ENCODE measurements around the gene MBP. TPM values are rescaled to one million over a fixed set of nuclear protein-coding genes. Genes with fewer than 3 reads are reported as not detected.
A peak's percentile ranks its signal among the peaks of the same experiment; 100 is the strongest.

The MBP gene
- total RNA-seq, 2 experiments from 2014 or later, result 47.0 to 65.7 TPM

DNA sequence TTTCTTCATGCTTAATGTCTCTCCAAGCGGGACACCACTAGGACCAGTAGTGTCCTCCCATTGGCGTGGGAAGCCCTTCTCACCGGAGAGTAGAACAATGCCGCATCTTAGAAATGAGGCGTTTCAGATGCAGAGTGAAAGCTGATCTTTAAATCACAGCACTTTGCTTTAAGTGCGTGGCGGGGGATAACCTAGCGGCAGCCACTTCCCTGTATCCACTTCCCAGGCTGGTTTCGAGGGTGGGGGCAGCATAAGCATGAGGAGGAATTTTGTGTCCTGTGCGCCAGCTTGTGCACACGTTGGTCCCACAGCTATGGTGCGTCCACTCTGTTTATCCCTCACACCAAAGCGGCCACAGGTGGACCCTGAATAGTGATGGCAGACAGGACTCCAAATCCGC, 63.1 kb downstream of the MBP start:
- H3K9me3 Mint-ChIP-seq (ENCODE audit: low read depth), result no peaks in the 10 kb centered on the region
- peaks cover 47% of the 10 kb centered on the region for H3K36me3 Mint-ChIP-seq (ENCODE audit: low read depth)
- DNase-seq, result no peak
- H3K4me3 Mint-ChIP-seq, result peak overlapping the region; percentile 18
- peaks cover 99% of the 10 kb centered on the region for H3K4me1 Mint-ChIP-seq
- ATAC-seq, result no peak
- intact Hi-C loops (cut with DNase I, micrococcal nuclease), result loop anchor here (2.0 to 10.0 kb wide), 4 partner anchors 15 to 695 kb away; no protein-coding TSS in a partner anchor
- H3K27ac Mint-ChIP-seq, result peak overlapping the region; percentile 94
- CTCF ChIA-PET, result interaction anchor here (0.8 to 6.3 kb wide), 6 partner anchors 13 to 69 kb away, joined by 3 to 42 read pairs (median 7); no protein-coding TSS in a partner anchor
- POLR2A ChIA-PET, result interaction anchor here (1.3 to 4.6 kb wide), 2 partner anchors 32 to 36 kb away, joined by 3 to 48 read pairs; no protein-coding TSS in a partner anchor
- no peaks in the 10 kb centered on the region for H3K27me3 Mint-ChIP-seq

DNA sequence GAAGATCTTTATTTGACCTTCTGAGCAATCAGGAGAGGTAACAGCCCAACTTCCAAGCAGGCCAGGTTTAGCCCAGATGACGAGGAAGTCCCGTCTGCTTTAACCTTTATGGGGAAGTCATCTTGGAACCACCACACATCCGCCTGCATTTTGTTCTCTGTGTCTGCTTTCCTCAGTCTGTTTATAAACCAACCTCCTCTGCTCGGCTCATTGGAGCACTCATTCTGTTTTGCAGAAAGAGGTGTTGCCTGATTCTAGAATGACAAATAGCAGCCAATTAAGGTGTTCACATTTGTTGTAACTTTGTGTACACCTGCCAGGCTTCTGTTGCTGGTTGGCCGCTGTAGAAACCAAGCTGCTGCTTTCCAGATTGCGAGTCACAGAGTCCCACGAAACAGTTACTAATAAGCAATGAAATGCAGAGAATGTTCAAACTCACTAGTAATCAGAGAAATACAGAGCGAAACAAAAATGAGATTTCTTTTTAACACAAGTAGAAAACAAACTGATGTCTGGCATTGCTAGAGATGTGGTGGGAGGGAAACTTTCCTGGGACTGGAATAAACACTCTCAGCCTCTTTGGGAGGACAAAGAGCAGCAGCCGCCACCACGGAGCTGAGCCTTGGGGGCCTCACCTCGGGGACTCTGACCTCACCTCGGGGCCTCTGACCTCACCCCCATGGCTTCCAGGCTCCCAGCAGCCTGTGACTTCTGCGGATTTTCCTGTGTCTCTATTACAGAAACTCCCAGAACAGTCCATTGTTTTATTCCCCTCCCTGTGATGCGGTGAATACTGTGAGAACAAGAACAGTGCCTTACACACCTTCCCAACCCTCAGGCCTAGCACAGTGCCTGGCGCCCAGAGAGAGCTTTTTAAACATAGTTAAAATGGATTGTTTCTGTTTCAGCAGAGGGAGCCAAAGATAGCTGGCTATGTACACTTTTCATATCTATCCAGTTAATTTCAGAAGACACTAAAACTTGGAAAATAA, 64.0 kb downstream of the MBP start:
- Mint-ChIP-seq H3K9me3 (ENCODE audit: low read depth) (no peaks in the 10 kb centered on the region), H3K27ac (peak overlapping the region; percentile 94), H3K27me3 (no peaks in the 10 kb centered on the region), H3K36me3 (ENCODE audit: low read depth) (peaks cover 52% of the 10 kb centered on the region), H3K4me1 (peaks cover 99% of the 10 kb centered on the region), H3K4me3 (peak overlapping the region; percentile 48)
- peak; percentile 51 for ATAC-seq
- ChIA-PET CTCF (interaction anchor here (1.0 to 6.3 kb wide), 7 partner anchors 12 to 55 kb away, joined by 4 to 42 read pairs (median 7); no protein-coding TSS in a partner anchor), POLR2A (interaction anchor here (2.7 to 4.6 kb wide), 2 partner anchors 32 to 63 kb away, joined by 13 to 48 read pairs; partner anchors contain the start of gene MBP)
- intact Hi-C loops (cut with DNase I, micrococcal nuclease), result loop anchor here (1.0 to 10.0 kb wide), 5 partner anchors 14 to 694 kb away; no protein-coding TSS in a partner anchor
- peak; percentile 66 for DNase-seq

DNA sequence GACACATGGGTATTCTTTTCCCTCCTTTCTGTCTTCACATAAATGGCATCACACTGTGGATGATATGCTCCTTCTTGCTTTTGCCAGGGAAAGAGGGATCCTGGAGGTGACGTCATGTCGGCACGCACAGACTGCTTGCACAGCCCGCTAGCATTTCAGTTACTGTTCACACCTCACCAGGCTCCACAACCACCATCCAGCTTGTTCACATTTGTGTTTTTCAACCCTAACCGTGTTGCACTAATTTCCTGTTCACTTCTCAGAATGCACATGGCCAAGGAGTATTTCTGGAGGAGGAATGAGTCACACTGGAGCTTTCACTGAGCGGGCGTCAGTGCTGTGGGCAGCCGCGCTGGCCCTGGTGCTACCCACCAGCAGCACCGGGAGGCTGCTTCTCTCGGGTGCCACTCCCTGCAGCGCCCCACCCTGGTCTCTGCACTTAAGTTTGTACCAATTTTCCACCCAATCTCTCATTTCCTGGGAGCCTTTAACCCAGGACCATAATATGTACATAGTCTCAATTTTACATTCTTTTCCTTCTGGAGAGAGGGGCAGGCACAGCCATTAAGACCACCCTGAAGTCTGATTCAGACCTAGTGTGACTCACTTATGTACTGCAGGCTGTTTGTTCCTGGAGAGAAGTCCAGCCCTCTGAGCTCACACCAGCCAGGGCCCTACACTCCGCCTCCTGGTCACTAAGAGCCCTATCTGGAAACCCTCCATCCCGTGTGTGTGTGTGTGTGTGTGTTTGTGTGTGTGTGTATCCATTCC, 65.1 kb downstream of the MBP start:
- Mint-ChIP-seq H3K27me3 (no peaks in the 10 kb centered on the region), H3K27ac (peak overlapping the region; percentile 94), H3K4me1 (peaks cover 100% of the 10 kb centered on the region), H3K9me3 (ENCODE audit: low read depth) (no peaks in the 10 kb centered on the region), H3K36me3 (ENCODE audit: low read depth) (peaks cover 61% of the 10 kb centered on the region), H3K4me3 (peak overlapping the region; percentile 48)
- DNase-seq (peak; percentile 85), ATAC-seq (peak; percentile 50)
- ChIA-PET POLR2A (interaction anchor here (0.6 to 4.6 kb wide), 8 partner anchors 13 to 143 kb away, joined by 3 to 48 read pairs (median 4); partner anchors contain the start of gene MBP), CTCF (interaction anchor here (0.6 to 6.3 kb wide), 14 partner anchors 10 to 359 kb away, joined by 3 to 42 read pairs (median 4); no protein-coding TSS in a partner anchor)
- intact Hi-C loops (cut with DNase I, micrococcal nuclease), result loop anchor here (1.0 to 10.0 kb wide), 8 partner anchors 12 to 693 kb away; partner anchors contain the start of gene MBP (in 1 of the 2)

DNA sequence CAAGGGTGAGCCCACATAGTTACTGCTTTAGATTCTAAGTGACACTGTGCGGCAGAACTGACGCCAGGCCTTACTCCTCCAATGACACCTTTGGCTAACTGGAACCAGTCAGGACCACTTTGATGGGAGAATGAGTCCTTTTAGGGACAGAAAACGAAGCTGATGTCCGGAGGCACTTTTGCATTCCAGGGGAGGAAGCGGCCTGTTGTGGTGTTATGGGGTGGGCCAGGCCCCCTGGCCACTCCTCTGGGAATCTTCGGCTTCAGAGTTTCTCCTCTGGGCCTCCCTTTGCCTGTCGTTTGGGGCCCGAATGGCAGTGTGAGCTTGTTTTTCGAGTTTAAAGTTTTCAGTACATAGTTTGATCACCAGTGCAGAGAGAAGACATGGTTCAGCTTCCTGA, 65.9 kb downstream of the MBP start:
- peak overlapping the region; percentile 20 for H3K4me3 Mint-ChIP-seq
- intact Hi-C loops (cut with DNase I, micrococcal nuclease), result loop anchor here (1.0 to 10.0 kb wide), 6 partner anchors 11 to 692 kb away; partner anchors contain the start of gene MBP (in 1 of the 2)
- POLR2A ChIA-PET, result interaction anchor here (1.2 to 4.6 kb wide), 6 partner anchors 13 to 65 kb away, joined by 3 to 48 read pairs (median 8); partner anchors contain the start of gene MBP
- CTCF ChIA-PET, result interaction anchor here (0.7 to 6.3 kb wide), 11 partner anchors 10 to 358 kb away, joined by 3 to 42 read pairs (median 4); no protein-coding TSS in a partner anchor
- DNase-seq, result no peak
- no peaks in the 10 kb centered on the region for H3K27me3 Mint-ChIP-seq
- peak overlapping the region; percentile 94 for H3K27ac Mint-ChIP-seq
- peaks cover 64% of the 10 kb centered on the region for H3K36me3 Mint-ChIP-seq (ENCODE audit: low read depth)
- no peaks in the 10 kb centered on the region for H3K9me3 Mint-ChIP-seq (ENCODE audit: low read depth)
- no peak for ATAC-seq
- H3K4me1 Mint-ChIP-seq, result peaks cover 100% of the 10 kb centered on the region

DNA sequence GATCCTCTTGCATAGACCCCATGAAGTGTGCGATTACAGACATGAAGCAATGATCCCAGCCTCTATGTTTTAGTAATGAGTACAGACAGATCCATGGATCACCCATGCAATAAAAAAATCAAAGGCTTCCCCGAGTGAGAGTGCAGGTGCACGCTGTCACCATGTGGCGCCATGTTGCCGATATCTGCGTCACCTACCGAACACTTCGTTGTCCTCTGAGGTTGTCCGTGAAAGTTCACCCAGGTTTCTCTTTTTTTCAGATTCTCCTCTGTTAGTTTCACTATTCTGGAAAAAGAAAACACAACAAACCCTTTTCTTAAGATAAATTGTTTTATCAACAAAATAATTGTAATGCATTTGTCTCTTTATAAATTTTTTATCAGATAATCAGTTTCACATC, 66.5 kb downstream of the MBP start:
- DNase-seq (no peak), ATAC-seq (no peak)
- peaks cover 100% of the 10 kb centered on the region for H3K4me1 Mint-ChIP-seq
- no peaks in the 10 kb centered on the region for H3K9me3 Mint-ChIP-seq (ENCODE audit: low read depth)
- intact Hi-C loops (cut with DNase I, micrococcal nuclease), result loop anchor here (5.0 to 10.0 kb wide), 2 partner anchors 574 to 691 kb away; no protein-coding TSS in a partner anchor
- peaks cover 65% of the 10 kb centered on the region for H3K36me3 Mint-ChIP-seq (ENCODE audit: low read depth)
- H3K4me3 Mint-ChIP-seq, result no peak overlapping the region
- CTCF ChIA-PET, result interaction anchor here (0.8 to 6.3 kb wide), 7 partner anchors 10 to 145 kb away, joined by 3 to 42 read pairs (median 5); no protein-coding TSS in a partner anchor
- H3K27ac Mint-ChIP-seq, result peak overlapping the region; percentile 94
- H3K27me3 Mint-ChIP-seq, result no peaks in the 10 kb centered on the region
- POLR2A ChIA-PET, result interaction anchor here (1.7 kb wide), 1 partner anchor 12 kb away, joined by 20 read pairs; no protein-coding TSS in a partner anchor

DNA sequence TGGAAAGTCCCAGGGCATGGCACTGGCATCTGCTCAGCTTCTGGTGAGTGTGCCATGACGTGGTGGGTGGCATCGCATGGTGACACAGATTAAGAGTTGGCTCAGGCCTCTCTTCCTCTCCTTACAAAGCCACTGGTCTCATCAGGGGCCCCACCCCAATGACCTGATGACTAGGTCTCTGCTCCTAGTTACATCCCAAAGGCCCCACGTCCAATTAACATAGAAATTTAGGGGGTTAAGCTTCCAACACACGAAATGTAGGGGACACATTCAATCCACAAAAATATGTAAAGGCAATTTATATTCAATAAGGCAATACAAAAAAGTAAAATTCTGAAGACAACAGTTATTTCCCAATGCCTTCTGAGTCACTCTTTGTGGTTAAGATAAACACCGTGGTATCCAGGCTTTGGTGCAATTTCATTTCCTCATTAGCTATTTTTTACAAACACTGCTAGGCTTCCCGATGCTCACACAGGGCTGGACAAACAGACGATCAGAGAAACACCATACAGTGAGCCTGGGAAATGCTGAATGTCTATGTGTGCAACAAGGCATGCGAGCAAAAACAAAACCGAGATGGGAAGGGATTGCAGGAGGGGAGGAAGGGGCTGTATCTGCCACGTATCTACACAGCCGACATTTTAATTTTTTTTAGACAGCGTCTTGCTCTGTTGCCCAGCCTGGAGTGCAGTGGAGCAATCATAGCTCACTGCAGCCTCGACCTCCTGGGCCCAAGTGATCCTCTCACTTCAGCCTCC, 67.2 kb downstream of the MBP start:
- Mint-ChIP-seq H3K9me3 (ENCODE audit: low read depth) (no peaks in the 10 kb centered on the region), H3K27ac (peak overlapping the region; percentile 92), H3K4me1 (peaks cover 100% of the 10 kb centered on the region), H3K27me3 (no peaks in the 10 kb centered on the region), H3K36me3 (ENCODE audit: low read depth) (peaks cover 64% of the 10 kb centered on the region), H3K4me3 (no peak overlapping the region)
- ChIA-PET CTCF (interaction anchor here (0.8 to 4.5 kb wide), 4 partner anchors 10 to 146 kb away, joined by 3 to 21 read pairs (median 4); no protein-coding TSS in a partner anchor), POLR2A (no interaction called here)
- ATAC-seq, result no peak
- intact Hi-C loops (cut with DNase I, micrococcal nuclease), result loop anchor here (5.0 to 10.0 kb wide), 2 partner anchors 573 to 691 kb away; no protein-coding TSS in a partner anchor
- peak; percentile 73 for DNase-seq

DNA sequence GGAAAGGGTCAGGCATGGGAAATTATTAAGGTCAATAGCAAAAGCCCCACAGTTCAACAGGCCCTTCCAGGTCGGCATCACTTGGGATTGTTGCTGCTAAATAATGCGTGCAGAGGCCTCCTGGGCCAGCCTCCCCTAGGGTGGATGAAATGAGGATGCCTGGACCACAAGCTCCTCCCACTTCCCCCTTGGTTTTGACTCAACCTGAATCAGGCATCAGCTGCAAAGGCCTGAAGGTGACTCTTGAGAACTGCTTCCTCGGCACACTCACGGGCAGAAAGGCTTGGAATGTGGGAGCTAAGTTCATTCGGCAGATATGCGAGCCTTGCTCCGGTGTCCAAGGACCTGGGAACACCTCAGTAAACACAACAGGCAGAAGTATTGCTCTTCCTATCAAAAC, 69.3 kb downstream of the MBP start:
- Mint-ChIP-seq H3K36me3 (ENCODE audit: low read depth) (peaks cover 61% of the 10 kb centered on the region), H3K4me1 (peaks cover 90% of the 10 kb centered on the region), H3K4me3 (peak overlapping the region; percentile 47), H3K9me3 (ENCODE audit: low read depth) (no peaks in the 10 kb centered on the region), H3K27ac (peak overlapping the region; percentile 98), H3K27me3 (no peaks in the 10 kb centered on the region)
- DNase-seq, result peak; percentile 91
- ATAC-seq, result peak; percentile 59
- CTCF ChIA-PET, result interaction anchor here (0.7 to 3.4 kb wide), 8 partner anchors 8 to 80 kb away, joined by 3 to 17 read pairs (median 6); no protein-coding TSS in a partner anchor
- intact Hi-C loops (cut with DNase I, micrococcal nuclease), result loop anchor here (2.0 to 10.0 kb wide), 9 partner anchors 40 to 1856 kb away; partner anchors contain the start of genes MBP (in 1 of the 2), PTGR3 (in 1 of the 2) and ZNF236 (in 1 of the 2)
- POLR2A ChIA-PET, result interaction anchor here (0.8 to 1.3 kb wide), 5 partner anchors 9 to 45 kb away, joined by 3 to 9 read pairs (median 4); no protein-coding TSS in a partner anchor

DNA sequence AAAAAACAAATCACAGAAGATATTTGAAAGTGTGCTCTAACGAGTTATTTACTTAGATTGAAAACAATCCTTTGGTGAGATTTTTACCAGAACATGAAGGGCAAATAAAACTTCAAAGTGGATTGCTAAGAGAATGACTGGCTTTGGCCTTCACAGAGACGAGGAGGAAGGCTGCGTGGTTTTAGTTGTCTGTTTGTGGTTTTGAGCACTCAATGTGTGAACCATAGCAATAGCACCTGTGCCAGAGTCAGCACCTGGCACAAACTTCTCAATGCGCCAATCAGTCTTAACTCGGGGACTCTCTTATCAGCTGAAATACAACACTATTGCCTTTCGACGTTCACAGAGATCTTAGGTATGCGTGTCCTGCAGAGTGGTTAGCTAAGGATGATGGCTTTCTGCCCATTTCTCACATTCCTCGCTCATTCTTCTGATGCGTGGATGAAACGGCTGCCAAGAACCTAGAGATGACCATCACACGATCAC, 70.0 kb downstream of the MBP start:
- Mint-ChIP-seq H3K36me3 (ENCODE audit: low read depth) (peaks cover 61% of the 10 kb centered on the region), H3K9me3 (ENCODE audit: low read depth) (no peaks in the 10 kb centered on the region), H3K4me3 (peak overlapping the region; percentile 47), H3K4me1 (peaks cover 83% of the 10 kb centered on the region), H3K27me3 (no peaks in the 10 kb centered on the region), H3K27ac (peak overlapping the region; percentile 98)
- POLR2A ChIA-PET, result interaction anchor here (0.6 to 1.3 kb wide), 5 partner anchors 8 to 46 kb away, joined by 4 to 9 read pairs (median 8); no protein-coding TSS in a partner anchor
- intact Hi-C loops (cut with DNase I, micrococcal nuclease), result loop anchor here (1.0 to 10.0 kb wide), 11 partner anchors 10 to 1855 kb away; partner anchors contain the start of genes MBP (in 1 of the 2), PTGR3 (in 1 of the 2) and ZNF236 (in 1 of the 2)
- peak; percentile 81 for DNase-seq
- ATAC-seq, result peak; percentile 59
- CTCF ChIA-PET, result interaction anchor here (0.6 to 3.4 kb wide), 11 partner anchors 9 to 149 kb away, joined by 3 to 17 read pairs (median 3); no protein-coding TSS in a partner anchor

DNA sequence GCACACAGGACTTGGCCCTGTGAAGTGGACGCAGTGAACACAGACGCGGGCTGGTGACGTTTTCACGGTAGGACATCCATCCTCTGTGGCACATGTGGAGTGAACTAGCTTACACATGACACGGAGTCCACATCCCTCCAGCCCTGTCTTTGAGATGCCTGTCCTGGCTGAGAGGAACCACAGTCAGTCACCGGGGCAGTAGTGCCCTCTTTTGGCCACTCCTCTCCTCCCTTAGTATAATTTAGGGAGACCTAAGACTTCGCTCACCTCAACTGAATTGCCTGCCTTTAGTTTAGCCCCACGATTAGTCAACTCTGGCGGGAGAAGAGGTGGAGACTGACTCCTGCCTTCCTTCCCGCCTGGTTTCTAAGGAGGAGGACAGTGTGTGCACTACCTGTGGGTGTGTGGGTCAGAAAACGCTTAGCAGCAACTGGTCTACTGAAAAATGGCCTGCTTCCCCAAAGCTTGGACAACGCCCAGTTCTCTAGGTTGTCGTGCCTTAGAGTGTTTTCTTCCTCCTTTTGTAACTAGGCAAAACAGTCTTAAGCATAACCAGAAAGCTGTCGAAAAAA, 70.6 kb downstream of the MBP start:
- POLR2A ChIA-PET, result interaction anchor here (0.6 to 1.1 kb wide), 3 partner anchors 19 to 46 kb away, joined by 4 to 8 read pairs (median 4); no protein-coding TSS in a partner anchor
- H3K4me1 Mint-ChIP-seq, result peaks cover 83% of the 10 kb centered on the region
- no peaks in the 10 kb centered on the region for H3K27me3 Mint-ChIP-seq
- ATAC-seq (peak; percentile 17), DNase-seq (peak; percentile 42)
- H3K36me3 Mint-ChIP-seq (ENCODE audit: low read depth), result peaks cover 62% of the 10 kb centered on the region
- peak overlapping the region; percentile 98 for H3K27ac Mint-ChIP-seq
- intact Hi-C loops (cut with DNase I, micrococcal nuclease), result loop anchor here (1.0 to 10.0 kb wide), 11 partner anchors 10 to 1855 kb away; partner anchors contain the start of genes MBP (in 1 of the 2), PTGR3 (in 1 of the 2) and ZNF236 (in 1 of the 2)
- peak overlapping the region; percentile 47 for H3K4me3 Mint-ChIP-seq
- no peaks in the 10 kb centered on the region for H3K9me3 Mint-ChIP-seq (ENCODE audit: low read depth)
- CTCF ChIA-PET, result interaction anchor here (0.6 to 3.4 kb wide), 10 partner anchors 10 to 149 kb away, joined by 3 to 17 read pairs (median 4); no protein-coding TSS in a partner anchor

All from activated CD4-positive, alpha-beta T cell treated with anti-CD3 and anti-CD28 coated beads for 36 hours (primary cell).